Uterus (tissue), 4 donors: ENCODE data around the gene G3BP2. TPM values are rescaled to one million over a fixed set of nuclear protein-coding genes. Genes with fewer than 3 reads are reported as not detected.
A peak's percentile ranks its signal among the peaks of the same experiment; 100 is the strongest.
"Not testable (repeated sequence)": the region's sequence is repeated elsewhere in the genome, so short reads cannot be mapped to it uniquely, and the experiment has no call there.

ENCODE experiments used
- DNase-seq, 2 donors: peaks; one replicate each; pipeline ENCODE4 v3.0.0-alpha.2; 2019 to 2020
- H3K27ac ChIP-seq, 2 donors: fragments of 200-600 bp; sonication (generic); 1 replicate in 1 of 2; 2 replicates in 1 of 2; pipeline ENCODE4 v1.5.1; 2016 to 2018
- H3K27me3 ChIP-seq, 2 donors: fragments of 200-600 bp; sonication (generic); one replicate each; pipeline ENCODE4 v1.5.1; 2018 to 2019; ENCODE audit warnings: control low read depth in 1 of 2
- H3K36me3 ChIP-seq, 2 donors: fragments of 200-600 bp; sonication (generic); one replicate each; pipeline ENCODE4 v1.5.1; 2019; ENCODE audit warnings: control low read depth in 1 of 2
- H3K4me1 ChIP-seq, 2 donors: fragments of 200-600 bp; sonication (generic); one replicate each; pipeline ENCODE4 v1.5.1; 2018 to 2019; ENCODE audit warnings: control low read depth in 1 of 2
- H3K4me3 ChIP-seq, 2 donors: fragments of 200-600 bp; sonication (generic); 1 replicate in 1 of 2; 2 replicates in 1 of 2; pipeline ENCODE4 v1.5.1; 2018 to 2019; ENCODE audit warnings: mild to moderate bottlenecking in 1 of 2
- H3K9me3 ChIP-seq, 2 donors: fragments of 200-600 bp; sonication (generic); one replicate each; pipeline ENCODE4 v1.5.1; 2019; ENCODE audit warnings: control low read depth in 1 of 2
- POLR2A ChIP-seq, 2 donors: fragments of 450-650 bp; IDR thresholded peaks; one replicate each; pipeline ENCODE4 v1.6.1; 2016; ENCODE audit warnings: antibody characterized with exemption in 2 of 2, mild to moderate bottlenecking in 1 of 2, moderate library complexity in 1 of 2
- intact Hi-C: fragments of 100-400 bp; cut with DNase I; formaldehyde crosslinking; loops from one replicate; pipeline ENCODE4 v1.15.1; 2023; ENCODE audit warnings: low total_unique reads
- total RNA-seq, 4 donors: library from RNA; depleted of rRNA in 3 of 4; stranded (reverse); fragments of >200 nt in 3 of 4; gene quantifications; one replicate each; pipeline versions ENCODE4 v1.1.0 to v1.2.4, GENCODE V29; 2014 to 2023
- TF ChIP-seq, protein P1 (sequence below), 4 experiments: fragments of 200-600 bp in 2 of 4; fragments of 450-650 bp in 2 of 4; sonication (generic) in 2 of 4; IDR thresholded peaks; one replicate each; pipeline ENCODE4 v1.5.1; 2016 to 2019; ENCODE audit warnings: antibody characterized with exemption in 4 of 4, mild to moderate bottlenecking in 2 of 4, moderate library complexity in 1 of 4
- donor health status: DM: yes; HTN: yes; CAD: no.

The G3BP2 gene
- total RNA-seq, 4 donors from 2014 or later, result 43.2 to 215 (median 74.1) TPM

DNA sequence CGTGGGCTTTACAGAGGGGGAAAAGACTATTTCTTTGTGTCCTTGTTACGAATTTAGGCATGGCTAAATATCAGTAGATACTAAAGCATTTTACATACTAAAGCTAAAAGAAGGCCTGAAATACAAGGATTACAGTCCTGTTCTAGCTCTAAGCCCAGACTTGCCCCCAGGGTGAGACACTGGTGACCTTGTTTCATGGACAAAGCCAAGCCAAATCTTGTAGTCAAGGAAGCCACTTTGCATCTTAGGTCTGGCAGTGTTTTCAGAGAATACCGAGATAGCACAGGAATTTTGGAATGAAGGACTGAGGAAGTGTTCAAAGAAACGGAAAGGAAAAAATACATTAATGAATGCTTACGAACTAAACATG, 733 bp upstream of the G3BP2 start:
- Histone ChIP-seq H3K4me1 (peaks cover 0 to 1% of the 10 kb centered on the region in 2 donors), H3K27me3 (no peaks in the 10 kb centered on the region), H3K9me3 (no peaks in the 10 kb centered on the region), H3K4me3 (peak overlapping the region; percentile 63 to 96), H3K36me3 (no peaks in the 10 kb centered on the region), H3K27ac (peak overlapping the region; percentile 91 to 95)
- no peak for TF ChIP-seq POLR2A (IDR thresholded peaks at IDR 0.05)
- TF ChIP-seq, protein P1, sequence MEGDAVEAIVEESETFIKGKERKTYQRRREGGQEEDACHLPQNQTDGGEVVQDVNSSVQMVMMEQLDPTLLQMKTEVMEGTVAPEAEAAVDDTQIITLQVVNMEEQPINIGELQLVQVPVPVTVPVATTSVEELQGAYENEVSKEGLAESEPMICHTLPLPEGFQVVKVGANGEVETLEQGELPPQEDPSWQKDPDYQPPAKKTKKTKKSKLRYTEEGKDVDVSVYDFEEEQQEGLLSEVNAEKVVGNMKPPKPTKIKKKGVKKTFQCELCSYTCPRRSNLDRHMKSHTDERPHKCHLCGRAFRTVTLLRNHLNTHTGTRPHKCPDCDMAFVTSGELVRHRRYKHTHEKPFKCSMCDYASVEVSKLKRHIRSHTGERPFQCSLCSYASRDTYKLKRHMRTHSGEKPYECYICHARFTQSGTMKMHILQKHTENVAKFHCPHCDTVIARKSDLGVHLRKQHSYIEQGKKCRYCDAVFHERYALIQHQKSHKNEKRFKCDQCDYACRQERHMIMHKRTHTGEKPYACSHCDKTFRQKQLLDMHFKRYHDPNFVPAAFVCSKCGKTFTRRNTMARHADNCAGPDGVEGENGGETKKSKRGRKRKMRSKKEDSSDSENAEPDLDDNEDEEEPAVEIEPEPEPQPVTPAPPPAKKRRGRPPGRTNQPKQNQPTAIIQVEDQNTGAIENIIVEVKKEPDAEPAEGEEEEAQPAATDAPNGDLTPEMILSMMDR (IDR thresholded peaks at IDR 0.05), result no peak
- DNase-seq, result no peak
- intact Hi-C loops, result no loop called here

DNA sequence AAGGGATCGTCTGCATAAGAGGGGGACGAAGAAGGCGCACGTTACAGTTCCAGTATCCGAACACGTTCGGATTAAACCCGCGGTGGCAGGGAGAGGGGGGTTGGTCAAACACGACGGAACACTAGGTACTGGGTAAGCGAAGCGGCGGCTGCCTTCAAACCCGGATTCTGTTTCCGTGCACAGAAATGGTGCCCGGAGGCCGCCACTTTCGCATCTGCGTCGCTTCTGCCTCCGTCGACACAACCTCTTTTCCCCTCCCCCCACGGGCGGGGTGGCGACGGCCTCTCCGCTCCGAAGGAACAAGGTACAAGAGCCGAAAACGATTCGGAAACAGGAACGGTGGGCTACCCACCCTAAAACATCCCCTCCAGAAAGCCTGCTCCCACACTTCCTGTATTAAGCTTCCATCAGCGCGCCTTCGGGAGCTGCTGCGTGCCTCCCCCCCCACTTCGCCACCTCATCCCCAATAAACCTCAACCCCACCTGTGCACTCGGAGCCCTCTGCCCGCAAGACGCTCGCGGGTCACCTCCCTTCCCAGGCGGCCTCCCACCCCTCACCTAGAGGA, 667 bp downstream of the G3BP2 start:
- Histone ChIP-seq H3K27me3 (no peaks in the 10 kb centered on the region), H3K9me3 (no peaks in the 10 kb centered on the region), H3K27ac (peak overlapping the region; percentile 91 to 95), H3K4me3 (peak overlapping the region; percentile 63 to 96), H3K36me3 (no peaks in the 10 kb centered on the region), H3K4me1 (peaks cover 0 to 6% of the 10 kb centered on the region in 2 donors)
- TF ChIP-seq POLR2A (IDR thresholded peaks at IDR 0.05), result no peak
- peak; percentile 53 to 61 for DNase-seq
- intact Hi-C loops, result no loop called here

GRCh38 chr4:75671802-75672421, 1.3 kb downstream of the G3BP2 start:
- H3K27me3 ChIP-seq, result no peaks in the 10 kb centered on the region

DNA sequence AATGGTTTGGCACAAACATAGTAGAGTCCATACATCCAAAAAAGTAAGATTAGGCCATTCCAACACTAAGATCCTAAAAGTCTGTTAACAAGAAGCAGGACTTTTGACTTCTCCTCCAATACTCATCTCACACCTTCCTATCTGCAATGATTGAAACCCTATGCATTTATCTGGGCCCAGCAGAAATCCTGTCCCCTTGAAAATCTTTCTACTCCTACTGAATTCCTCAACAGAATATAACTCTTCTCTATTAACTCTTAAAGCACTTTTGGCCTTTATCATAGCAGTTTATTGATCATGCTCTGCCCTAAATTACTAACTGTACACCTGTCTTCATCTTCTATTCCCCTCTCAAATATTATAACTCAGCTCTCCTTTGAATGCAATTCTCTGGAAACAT, 4.6 kb downstream of the G3BP2 start:
- Histone ChIP-seq H3K27ac (no peak overlapping the region), H3K9me3 (no peaks in the 10 kb centered on the region), H3K27me3 (no peaks in the 10 kb centered on the region), H3K36me3 (no peaks in the 10 kb centered on the region), H3K4me1 (peaks cover 4 to 10% of the 10 kb centered on the region in 2 donors), H3K4me3 (no peak overlapping the region)
- DNase-seq, result no peak
- TF ChIP-seq POLR2A (IDR thresholded peaks at IDR 0.05), result no peak
- TF ChIP-seq, protein P1 (IDR thresholded peaks at IDR 0.05), result no peak
- intact Hi-C loops, result no loop called here

More at GRCh38 chr4:75671802-75672421, 1.3 kb downstream of the G3BP2 start:
- intact Hi-C loops, result no loop called here
- Histone ChIP-seq H3K9me3 (no peaks in the 10 kb centered on the region), H3K4me3 (peak overlapping the region; percentile 63 to 96), H3K36me3 (no peaks in the 10 kb centered on the region), H3K27ac (peak overlapping the region; percentile 91 to 95), H3K4me1 (peaks cover 0 to 6% of the 10 kb centered on the region in 2 donors)
- TF ChIP-seq, protein P1 (IDR thresholded peaks at IDR 0.05), result no peak
- no peak for TF ChIP-seq POLR2A (IDR thresholded peaks at IDR 0.05)
- DNase-seq, result no peak

DNA sequence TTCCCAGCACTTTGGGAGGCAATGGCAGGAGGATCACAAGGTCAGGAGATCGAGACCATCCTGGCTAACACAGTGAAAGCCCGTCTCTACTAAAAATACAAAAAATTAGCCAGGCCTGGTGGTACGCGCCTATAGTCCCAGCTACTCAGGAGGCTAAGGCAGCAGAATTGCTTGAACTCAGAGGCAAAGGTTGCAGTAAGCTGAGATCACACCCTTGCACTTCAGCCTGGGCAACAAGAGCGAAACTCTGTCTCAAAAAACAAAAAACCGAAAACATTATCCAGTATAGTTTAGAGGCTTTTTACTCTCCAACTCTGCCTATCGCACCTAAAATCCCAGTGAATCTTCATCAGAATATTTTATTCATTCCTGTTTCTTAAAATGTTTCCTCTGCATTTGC, 5.6 kb downstream of the G3BP2 start:
- intact Hi-C loops, DNase-seq, H3K4me1 ChIP-seq, H3K27me3 ChIP-seq, H3K9me3 ChIP-seq, H3K4me3 ChIP-seq, H3K27ac ChIP-seq, H3K36me3 ChIP-seq: not testable (repeated sequence)

DNA sequence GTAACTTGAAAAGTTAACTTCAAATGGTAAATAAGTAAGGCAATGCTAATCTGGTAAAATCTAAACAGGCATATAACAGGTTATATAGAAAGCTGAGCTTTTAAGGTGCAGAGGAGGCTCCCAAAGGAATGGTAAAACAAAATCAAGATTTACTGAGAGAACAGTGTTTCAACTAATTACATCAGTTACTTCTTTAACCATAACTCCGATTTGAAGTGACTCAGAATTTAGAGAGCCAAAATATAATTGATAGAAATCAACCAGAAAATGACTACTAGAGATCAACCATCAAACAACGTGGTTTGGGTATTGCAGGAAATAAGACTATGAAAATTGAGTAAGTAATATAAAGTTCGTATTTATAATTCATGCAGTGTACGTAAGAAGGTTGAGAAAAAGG, 6.9 kb downstream of the G3BP2 start:
- Histone ChIP-seq H3K36me3 (no peaks in the 10 kb centered on the region), H3K27ac (no peak overlapping the region), H3K27me3 (no peaks in the 10 kb centered on the region), H3K4me3 (no peak overlapping the region), H3K9me3 (no peaks in the 10 kb centered on the region), H3K4me1 (peaks cover 4 to 10% of the 10 kb centered on the region in 2 donors)
- intact Hi-C loops, result no loop called here
- no peak for DNase-seq
- TF ChIP-seq, protein P1 (IDR thresholded peaks at IDR 0.05), result no peak
- no peak for TF ChIP-seq POLR2A (IDR thresholded peaks at IDR 0.05)

- H3K27ac ChIP-seq, H3K4me1 ChIP-seq, H3K36me3 ChIP-seq, intact Hi-C loops, H3K27me3 ChIP-seq, H3K9me3 ChIP-seq, DNase-seq, H3K4me3 ChIP-seq: not testable (repeated sequence)
These were observed 8.6 kb downstream of the G3BP2 start for GRCh38 chr4:75664604-75665003.
